Right hindlimb (tissue), 1 donor: ENCODE data around the gene ZNF254.
"Not testable (repeated sequence)": the region's sequence is repeated elsewhere in the genome, so short reads cannot be mapped to it uniquely, and the experiment has no call there.

Experiments used
- DNase-seq: peaks from one replicate; pipeline ENCODE4 v3.0.0-alpha.2; 2018

ZNF254 gene

GRCh38 chr19:24073807-24074206, 13.2 kb upstream of the ZNF254 start:
- DNase-seq, result no peak

GRCh38 chr19:24074720-24075454, 12.1 kb upstream of the ZNF254 start:
- no peak for DNase-seq

- not testable (repeated sequence) for DNase-seq
Observed at GRCh38 chr19:24075530-24075929, 11.5 kb upstream of the ZNF254 start.

GRCh38 chr19:24078680-24079079, 8.3 kb upstream of the ZNF254 start:
- no peak for DNase-seq

- DNase-seq, result no peak
Observed at GRCh38 chr19:24081056-24081455, 5.9 kb upstream of the ZNF254 start.

- DNase-seq, result no peak
Observed at GRCh38 chr19:24098359-24098758, 11.4 kb downstream of the ZNF254 start.

GRCh38 chr19:24099829-24100228, 12.8 kb downstream of the ZNF254 start:
- DNase-seq, result no peak

GRCh38 chr19:24100597-24100996, 13.6 kb downstream of the ZNF254 start:
- DNase-seq, result not testable (repeated sequence)

- DNase-seq, result no peak
Observed at GRCh38 chr19:24101459-24102115, 14.6 kb downstream of the ZNF254 start.

- DNase-seq, result no peak
Observed at GRCh38 chr19:24127601-24128000, 40.6 kb downstream of the ZNF254 start.

- DNase-seq, result no peak
Observed at GRCh38 chr19:24140099-24140498, 53.1 kb downstream of the ZNF254 start.

GRCh38 chr19:24140591-24140990, 53.6 kb downstream of the ZNF254 start:
- DNase-seq, result no peak

GRCh38 chr19:24141612-24142011, 54.6 kb downstream of the ZNF254 start:
- no peak for DNase-seq

GRCh38 chr19:24142771-24143170, 55.8 kb downstream of the ZNF254 start:
- no peak for DNase-seq

- no peak for DNase-seq
Observed at GRCh38 chr19:24159707-24160106, 72.7 kb downstream of the ZNF254 start.

GRCh38 chr19:24166055-24166454, 79.1 kb downstream of the ZNF254 start:
- no peak for DNase-seq

- DNase-seq, result no peak
Observed at GRCh38 chr19:24173882-24174281, 86.9 kb downstream of the ZNF254 start.

GRCh38 chr19:24177686-24178085, 90.7 kb downstream of the ZNF254 start:
- no peak for DNase-seq

- no peak for DNase-seq
Observed at GRCh38 chr19:24178207-24178606, 91.2 kb downstream of the ZNF254 start.
